ENCODE measurements around the gene EIF5A. TPM values are rescaled to one million over a fixed set of nuclear protein-coding genes. Genes with fewer than 3 reads are reported as not detected.
"Not testable (repeated sequence)": the region's sequence is repeated elsewhere in the genome, so short reads cannot be mapped to it uniquely, and the experiment has no call there.

EIF5A gene
- total RNA-seq, 3 donors from 2014 or later, result 151 to 172 (median 163) TPM

- no peaks in the 10 kb centered on the region for H3K9me3 ChIP-seq
- H3K4me1 ChIP-seq, result no peaks in the 10 kb centered on the region
- peaks cover 0 to 7% of the 10 kb centered on the region in 2 donors for H3K27me3 ChIP-seq
- peak in 1 of 3 donors; percentile 2 for TF ChIP-seq POLR2AphosphoS5 (IDR thresholded peaks at IDR 0.05)
- no peak for TF ChIP-seq CTCF (IDR thresholded peaks at IDR 0.05)
- no peak for TF ChIP-seq POLR2A (IDR thresholded peaks at IDR 0.05)
- peak overlapping the region; percentile 94 to 96 for H3K27ac ChIP-seq
- intact Hi-C loops (cut with DNase I; ENCODE audit: low total_unique reads), result no loop called here
- peak overlapping the region; percentile 77 to 90 (median 86) for H3K4me3 ChIP-seq
- no peaks in the 10 kb centered on the region for H3K36me3 ChIP-seq
- DNase-seq (ENCODE audit: low spot score in 2 of 2), result peak; percentile 67 to 69
These were observed 22.7 kb downstream of the EIF5A start for GRCh38 chr17:7329997-7330637.

- Histone ChIP-seq H3K27ac (peak overlapping the region; percentile 94 to 96), H3K36me3 (no peaks in the 10 kb centered on the region), H3K27me3 (peaks cover 0 to 9% of the 10 kb centered on the region in 2 donors), H3K4me1 (no peaks in the 10 kb centered on the region), H3K4me3 (peak overlapping the region; percentile 77 to 90 (median 86)), H3K9me3 (no peaks in the 10 kb centered on the region)
- no peak for DNase-seq (ENCODE audit: low spot score in 2 of 2)
- intact Hi-C loops (cut with DNase I; ENCODE audit: low total_unique reads), result no loop called here
- no peak for TF ChIP-seq CTCF (IDR thresholded peaks at IDR 0.05)
- no peak for TF ChIP-seq POLR2A (IDR thresholded peaks at IDR 0.05)
- TF ChIP-seq POLR2AphosphoS5 (IDR thresholded peaks at IDR 0.05), result no peak
These were observed 23.2 kb downstream of the EIF5A start for GRCh38 chr17:7330638-7331015.

- no peak for DNase-seq (ENCODE audit: low spot score in 2 of 2)
- Histone ChIP-seq H3K36me3 (no peaks in the 10 kb centered on the region), H3K4me3 (no peak overlapping the region), H3K27me3 (peaks cover 0 to 11% of the 10 kb centered on the region in 2 donors), H3K27ac (no peak overlapping the region), H3K9me3 (no peaks in the 10 kb centered on the region), H3K4me1 (no peaks in the 10 kb centered on the region)
- intact Hi-C loops (cut with DNase I; ENCODE audit: low total_unique reads), result no loop called here
- TF ChIP-seq POLR2A (IDR thresholded peaks at IDR 0.05), result no peak
- TF ChIP-seq CTCF (IDR thresholded peaks at IDR 0.05), result no peak
- no peak for TF ChIP-seq POLR2AphosphoS5 (IDR thresholded peaks at IDR 0.05)
These were observed 24.7 kb downstream of the EIF5A start for GRCh38 chr17:7332111-7332510.

- H3K4me1 ChIP-seq; H3K27ac ChIP-seq; intact Hi-C loops (cut with DNase I; ENCODE audit: low total_unique reads); H3K36me3 ChIP-seq; DNase-seq (ENCODE audit: low spot score in 2 of 2); H3K4me3 ChIP-seq; H3K9me3 ChIP-seq: not testable (repeated sequence)
- peaks cover 0 to 11% of the 10 kb centered on the region in 2 donors for H3K27me3 ChIP-seq
These were observed 25.2 kb downstream of the EIF5A start for GRCh38 chr17:7332600-7333069.

- intact Hi-C loops (cut with DNase I; ENCODE audit: low total_unique reads), result no loop called here
- H3K4me1 ChIP-seq, result no peaks in the 10 kb centered on the region
- DNase-seq (ENCODE audit: low spot score in 2 of 2), result no peak
- H3K36me3 ChIP-seq, result no peaks in the 10 kb centered on the region
- TF ChIP-seq POLR2A (IDR thresholded peaks at IDR 0.05), result no peak
- no peak for TF ChIP-seq POLR2AphosphoS5 (IDR thresholded peaks at IDR 0.05)
- no peak for TF ChIP-seq CTCF (IDR thresholded peaks at IDR 0.05)
- H3K27ac ChIP-seq, result no peak overlapping the region
- H3K4me3 ChIP-seq, result no peak overlapping the region
- peaks cover 0 to 19% of the 10 kb centered on the region in 2 donors for H3K27me3 ChIP-seq
- no peaks in the 10 kb centered on the region for H3K9me3 ChIP-seq
These were observed 27.6 kb downstream of the EIF5A start for GRCh38 chr17:7334938-7335538.

GRCh38 chr17:7335765-7336164 lies 28.3 kb downstream of the EIF5A start:
- intact Hi-C loops (cut with DNase I; ENCODE audit: low total_unique reads); H3K4me3 ChIP-seq; H3K36me3 ChIP-seq; H3K27ac ChIP-seq; DNase-seq (ENCODE audit: low spot score in 2 of 2); H3K4me1 ChIP-seq; H3K9me3 ChIP-seq: not testable (repeated sequence)
- H3K27me3 ChIP-seq, result peaks cover 0 to 20% of the 10 kb centered on the region in 2 donors

All from breast epithelium (tissue), 4 donors.